Lower lobe of right lung (tissue), 2 donors: ENCODE results near the gene LRP5. TPM values are rescaled to one million over a fixed set of nuclear protein-coding genes. Genes with fewer than 3 reads are reported as not detected.

ENCODE experiments used
- ATAC-seq, 2 donors: fragments of 200-7000 bp; cut with Tn5 transposase; one replicate each; pipeline ENCODE4 v1.9.1; 2020 to 2022; ENCODE audit warnings: mild to moderate bottlenecking in 2 of 2, moderate library complexity in 2 of 2
- DNase-seq: peaks from one replicate; pipeline ENCODE4 v3.0.0-alpha.2; 2020
- H3K27ac ChIP-seq: fragments of 200-600 bp; one replicate; pipeline ENCODE4 v1.8.0; 2022
- H3K27me3 ChIP-seq: fragments of 200-600 bp; one replicate; pipeline ENCODE4 v1.8.0; 2022; ENCODE audit warnings: low read depth
- H3K36me3 ChIP-seq: fragments of 200-600 bp; one replicate; pipeline ENCODE4 v1.8.0; 2022; ENCODE audit warnings: mild to moderate bottlenecking
- H3K4me1 ChIP-seq: fragments of 200-600 bp; one replicate; pipeline ENCODE4 v1.8.0; 2022
- H3K4me3 ChIP-seq: fragments of 200-600 bp; one replicate; pipeline ENCODE4 v1.8.0; 2022; ENCODE audit warnings: mild to moderate bottlenecking
- H3K9me3 ChIP-seq: fragments of 200-600 bp; one replicate; pipeline ENCODE4 v1.8.0; 2022
- intact Hi-C: fragments of 100-400 bp; cut with DNase I; formaldehyde crosslinking; loops from one replicate; pipeline ENCODE4 v1.11.0; 2022
- total RNA-seq: library from RNA; stranded (reverse); fragmentation: NEBNext Ultra II Directional; extraction: Animal tissue kit (Norgen Biotek cat#: 25700); gene quantifications from one replicate; pipeline ENCODE4 v1.2.1, GENCODE V29; 2021
- TF ChIP-seq, protein P1 (sequence below): fragments of 200-600 bp; IDR thresholded peaks from one replicate; pipeline ENCODE4 v1.8.0; 2022; ENCODE audit warnings: antibody characterized with exemption, mild to moderate bottlenecking
- donor health status: DM: no; HTN: yes; CAD: no; lungs with severe emphysema.

LRP5 gene
- total RNA-seq, 1 donor from 2014 or later: 66.1 TPM

DNA sequence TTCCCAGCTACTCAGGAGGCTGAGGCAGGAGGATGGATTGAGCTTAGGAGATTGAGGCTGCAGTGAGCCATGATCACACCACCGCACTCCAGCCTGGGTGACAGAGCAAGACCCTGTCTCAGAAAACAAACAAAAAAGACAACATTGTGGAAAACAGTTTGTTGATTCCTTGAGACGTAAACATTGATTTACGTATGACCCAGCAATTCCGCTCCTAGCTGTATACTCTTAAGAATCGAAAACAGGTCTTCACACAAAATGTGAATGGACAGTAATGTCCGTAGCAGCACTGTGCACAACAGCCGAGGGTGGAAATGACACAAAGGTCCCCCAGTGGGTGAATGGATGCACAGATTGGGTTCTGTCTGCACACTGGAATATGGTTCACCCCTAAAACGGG, 49.3 kb downstream of the LRP5 start:
- Histone ChIP-seq H3K4me1 (peaks cover 5% of the 10 kb centered on the region), H3K27ac (no peak overlapping the region), H3K36me3 (peaks cover 37% of the 10 kb centered on the region), H3K27me3 (no peaks in the 10 kb centered on the region), H3K9me3 (no peaks in the 10 kb centered on the region), H3K4me3 (no peak overlapping the region)
- DNase-seq (no peak), ATAC-seq (no peak)
- TF ChIP-seq, protein P1, sequence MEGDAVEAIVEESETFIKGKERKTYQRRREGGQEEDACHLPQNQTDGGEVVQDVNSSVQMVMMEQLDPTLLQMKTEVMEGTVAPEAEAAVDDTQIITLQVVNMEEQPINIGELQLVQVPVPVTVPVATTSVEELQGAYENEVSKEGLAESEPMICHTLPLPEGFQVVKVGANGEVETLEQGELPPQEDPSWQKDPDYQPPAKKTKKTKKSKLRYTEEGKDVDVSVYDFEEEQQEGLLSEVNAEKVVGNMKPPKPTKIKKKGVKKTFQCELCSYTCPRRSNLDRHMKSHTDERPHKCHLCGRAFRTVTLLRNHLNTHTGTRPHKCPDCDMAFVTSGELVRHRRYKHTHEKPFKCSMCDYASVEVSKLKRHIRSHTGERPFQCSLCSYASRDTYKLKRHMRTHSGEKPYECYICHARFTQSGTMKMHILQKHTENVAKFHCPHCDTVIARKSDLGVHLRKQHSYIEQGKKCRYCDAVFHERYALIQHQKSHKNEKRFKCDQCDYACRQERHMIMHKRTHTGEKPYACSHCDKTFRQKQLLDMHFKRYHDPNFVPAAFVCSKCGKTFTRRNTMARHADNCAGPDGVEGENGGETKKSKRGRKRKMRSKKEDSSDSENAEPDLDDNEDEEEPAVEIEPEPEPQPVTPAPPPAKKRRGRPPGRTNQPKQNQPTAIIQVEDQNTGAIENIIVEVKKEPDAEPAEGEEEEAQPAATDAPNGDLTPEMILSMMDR: no peak
- intact Hi-C loops: no loop called here

DNA sequence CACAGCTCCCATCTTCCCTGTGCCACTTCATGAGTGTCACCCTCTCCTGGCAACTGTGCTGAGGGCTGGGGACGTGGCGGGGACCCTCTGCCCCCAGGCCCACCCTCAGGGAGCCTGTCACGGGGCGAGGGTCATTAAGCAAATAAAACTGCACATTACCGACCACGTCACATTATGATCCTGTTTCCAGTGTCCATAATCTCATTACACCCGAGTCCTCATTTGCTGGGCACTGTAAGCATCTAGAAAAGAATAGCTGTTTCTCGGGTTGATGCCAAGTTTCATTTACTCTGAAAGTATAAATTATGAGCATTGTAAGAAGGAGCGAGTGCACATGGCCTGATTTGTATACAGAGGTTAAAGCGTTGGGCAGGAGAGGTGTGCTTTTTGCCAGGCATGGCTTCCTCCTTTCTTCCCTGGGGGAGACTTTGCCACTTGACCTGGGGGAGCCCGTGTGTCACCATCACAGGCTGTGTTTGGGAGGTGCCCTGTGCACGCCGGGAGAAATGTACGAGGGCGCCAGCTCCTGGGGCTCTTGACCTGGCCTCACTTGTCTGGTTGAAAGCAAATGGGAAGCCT, 50.5 kb downstream of the LRP5 start:
- Histone ChIP-seq H3K27ac (no peak overlapping the region), H3K27me3 (no peaks in the 10 kb centered on the region), H3K9me3 (no peaks in the 10 kb centered on the region), H3K4me1 (peaks cover under 1% of the 10 kb centered on the region), H3K4me3 (no peak overlapping the region), H3K36me3 (peaks cover 46% of the 10 kb centered on the region)
- ATAC-seq: no peak
- no peak for DNase-seq
- intact Hi-C loops: no loop called here
- TF ChIP-seq, protein P1: no peak

DNA sequence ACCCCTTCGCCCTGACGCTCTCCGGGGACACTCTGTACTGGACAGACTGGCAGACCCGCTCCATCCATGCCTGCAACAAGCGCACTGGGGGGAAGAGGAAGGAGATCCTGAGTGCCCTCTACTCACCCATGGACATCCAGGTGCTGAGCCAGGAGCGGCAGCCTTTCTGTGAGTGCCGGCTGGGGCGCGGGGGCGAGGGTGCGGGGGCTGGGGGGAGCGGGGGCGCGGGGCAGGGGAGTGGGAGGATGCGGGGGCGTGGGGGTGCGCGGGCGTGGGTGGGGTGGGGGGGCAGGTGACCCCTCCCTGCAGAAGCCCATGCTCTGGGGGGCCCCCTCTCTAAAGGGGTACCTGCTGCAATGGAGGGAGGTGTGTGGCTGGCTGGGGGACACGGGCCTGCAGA, 51.4 kb downstream of the LRP5 start:
- Histone ChIP-seq H3K9me3 (no peaks in the 10 kb centered on the region), H3K27ac (no peak overlapping the region), H3K4me1 (no peaks in the 10 kb centered on the region), H3K4me3 (no peak overlapping the region), H3K36me3 (peaks cover 42% of the 10 kb centered on the region), H3K27me3 (no peaks in the 10 kb centered on the region)
- TF ChIP-seq, protein P1: no peak
- no peak for ATAC-seq
- no peak for DNase-seq
- intact Hi-C loops: no loop called here

- ATAC-seq (no peak), DNase-seq (no peak)
- H3K9me3 ChIP-seq: no peaks in the 10 kb centered on the region
- H3K27me3 ChIP-seq: no peaks in the 10 kb centered on the region
- H3K27ac ChIP-seq: no peak overlapping the region
- H3K36me3 ChIP-seq: peaks cover 37% of the 10 kb centered on the region
- TF ChIP-seq, protein P1: no peak
- H3K4me3 ChIP-seq: no peak overlapping the region
- no peaks in the 10 kb centered on the region for H3K4me1 ChIP-seq
- intact Hi-C loops: no loop called here
These were observed 52.2 kb downstream of the LRP5 start for GRCh38 chr11:68364581-68364980.

DNA sequence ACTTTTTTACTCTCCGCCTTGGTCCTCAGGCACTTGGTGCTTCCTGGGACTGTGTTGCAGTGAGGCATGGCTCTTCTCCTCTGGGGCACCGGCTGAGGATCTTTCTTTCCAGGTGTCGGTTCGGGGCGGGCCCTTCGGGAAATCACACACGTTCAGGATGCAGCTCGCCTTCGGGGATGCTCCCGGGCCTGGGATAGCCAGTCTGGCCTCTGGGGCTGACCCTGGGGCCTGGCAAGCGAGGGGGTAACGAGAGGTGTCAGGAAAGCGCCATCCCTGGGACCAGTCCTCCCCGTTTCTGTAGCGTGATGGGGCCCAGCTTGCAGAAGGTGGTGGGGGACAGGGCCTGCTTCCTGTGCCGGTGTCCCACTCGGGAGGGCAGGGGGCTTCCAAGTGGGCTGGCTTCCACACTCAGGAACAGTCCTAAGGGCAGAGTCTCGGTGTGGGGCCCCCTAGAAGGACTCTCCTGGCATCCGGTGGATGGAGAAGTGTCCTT, 53.6 kb downstream of the LRP5 start:
- no peaks in the 10 kb centered on the region for H3K27me3 ChIP-seq
- H3K36me3 ChIP-seq: peaks cover 31% of the 10 kb centered on the region
- no peaks in the 10 kb centered on the region for H3K9me3 ChIP-seq
- intact Hi-C loops: no loop called here
- H3K4me3 ChIP-seq: no peak overlapping the region
- TF ChIP-seq, protein P1: no peak
- DNase-seq: no peak
- no peak for ATAC-seq
- H3K4me1 ChIP-seq: peaks cover 13% of the 10 kb centered on the region
- no peak overlapping the region for H3K27ac ChIP-seq
